Measurements from ENCODE around the gene SLC10A2.

SLC10A2 gene

DNA sequence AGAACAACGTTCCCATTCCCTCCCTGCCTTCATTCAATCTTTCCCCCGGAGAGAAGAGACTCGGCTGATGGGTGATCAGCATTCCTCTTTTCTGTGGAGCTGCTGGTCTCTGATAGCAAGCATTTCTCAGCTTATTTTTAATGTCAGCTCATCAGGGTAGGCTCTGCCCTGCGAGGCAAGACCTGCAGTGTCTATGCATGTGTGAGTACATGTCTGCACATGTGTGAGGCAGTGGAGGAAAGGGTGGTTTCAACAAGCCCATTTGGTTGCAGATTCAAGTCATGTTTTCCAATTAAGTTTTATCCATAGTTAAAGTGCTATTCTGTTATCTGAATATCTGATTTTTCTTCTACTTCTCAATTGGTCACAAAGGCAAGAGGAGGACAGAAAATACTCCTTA, 19.5 kb downstream of the SLC10A2 start:
- DNase-seq (ENCODE audit: low spot score): no peak

DNA sequence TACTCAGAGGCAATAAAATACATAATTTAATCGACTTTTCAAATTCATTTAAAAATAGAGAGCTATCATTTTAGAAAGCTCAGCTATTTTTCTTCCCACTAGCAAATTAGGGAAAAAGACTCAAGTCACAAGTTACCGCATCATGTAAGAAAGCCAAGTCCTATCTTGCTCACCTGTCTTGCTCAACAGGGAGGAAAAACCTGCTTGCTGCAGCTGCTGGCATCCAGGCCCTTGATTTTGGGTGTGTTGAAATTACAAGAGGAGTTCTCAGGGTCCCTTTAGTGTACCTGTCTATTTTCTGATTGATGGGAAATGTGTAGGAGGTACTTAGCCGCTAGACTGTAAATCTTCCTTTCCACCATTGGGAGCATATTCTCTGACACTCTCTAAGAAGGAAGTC, 22.2 kb downstream of the SLC10A2 start:
- no peak for DNase-seq (ENCODE audit: low spot score)

DNA sequence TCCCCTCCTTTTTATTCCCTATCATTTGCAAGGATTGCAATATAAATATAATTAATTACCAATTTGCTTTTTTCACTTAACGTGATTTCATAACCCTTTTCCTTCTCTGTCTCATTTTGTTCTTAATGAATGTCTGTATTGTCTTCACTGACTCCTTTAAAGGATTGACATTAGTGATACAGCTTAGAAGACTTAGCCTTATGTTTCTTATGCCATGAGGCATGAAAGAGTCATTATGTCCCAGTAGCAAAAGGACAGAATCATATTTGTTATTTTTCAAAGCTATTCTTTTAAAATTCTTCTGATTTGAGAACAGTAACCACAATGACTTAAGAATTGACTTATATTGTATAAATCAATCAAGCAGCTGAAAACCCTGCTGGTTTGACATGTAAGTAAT, 26.2 kb downstream of the SLC10A2 start:
- no peak for DNase-seq (ENCODE audit: low spot score)

DNA sequence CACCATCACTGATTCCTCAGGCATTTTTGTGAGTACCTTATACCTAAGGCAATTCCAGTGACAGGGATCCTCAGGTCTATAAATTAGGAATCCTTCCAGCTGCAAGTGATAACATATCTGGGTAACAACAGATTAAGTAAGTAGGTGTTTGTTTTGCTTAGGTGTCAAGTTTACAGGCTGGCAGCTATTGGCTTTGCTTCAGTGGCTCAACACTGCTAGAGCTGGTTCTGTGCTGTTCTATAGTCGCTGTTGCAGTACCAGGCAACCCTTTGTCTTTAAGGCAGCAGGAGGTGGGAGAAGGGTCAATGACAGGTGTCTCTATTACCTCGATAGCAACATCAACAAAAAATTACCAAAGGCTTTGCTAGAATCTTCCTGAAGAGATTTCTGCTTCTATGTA, 27.0 kb downstream of the SLC10A2 start:
- DNase-seq (ENCODE audit: low spot score): no peak

DNA sequence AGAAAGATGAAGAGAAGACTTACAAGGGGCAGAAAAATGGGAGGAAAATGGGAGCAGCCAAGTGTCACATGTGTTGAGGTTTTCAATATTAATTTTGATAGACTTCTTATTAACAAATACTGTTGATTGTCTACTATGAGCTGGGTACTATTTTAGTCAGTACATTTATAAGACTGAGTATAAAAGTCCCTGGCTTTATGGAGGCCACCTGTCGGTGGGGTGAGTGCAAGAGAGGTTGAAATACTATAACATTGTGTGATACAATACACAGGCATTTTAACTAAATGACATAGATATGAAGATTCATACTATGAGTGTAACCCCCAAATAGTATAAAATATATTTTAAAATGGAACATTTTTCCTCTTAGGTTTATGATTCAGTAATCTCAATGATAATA, 29.9 kb downstream of the SLC10A2 start:
- DNase-seq (ENCODE audit: low spot score): no peak

DNA sequence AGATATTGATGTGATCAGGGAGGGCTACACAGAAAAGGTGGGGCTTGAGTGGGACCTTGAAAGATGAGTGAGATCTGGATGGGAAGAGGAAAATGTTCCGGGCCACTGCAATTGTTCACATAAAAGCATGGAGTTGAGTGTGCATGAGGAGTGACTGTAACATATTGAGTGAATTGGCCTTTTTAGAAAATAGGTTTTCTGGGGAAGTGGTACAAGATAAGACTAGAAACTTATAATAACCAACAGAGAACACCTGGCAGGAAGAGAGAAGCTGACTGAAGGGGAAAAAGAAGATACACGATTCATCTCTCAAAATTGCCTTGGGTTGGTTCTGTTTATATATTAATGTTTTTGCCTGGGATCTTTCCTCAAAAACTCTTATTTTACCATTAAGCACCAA, 32.2 kb downstream of the SLC10A2 start:
- DNase-seq (ENCODE audit: low spot score): no peak

DNA sequence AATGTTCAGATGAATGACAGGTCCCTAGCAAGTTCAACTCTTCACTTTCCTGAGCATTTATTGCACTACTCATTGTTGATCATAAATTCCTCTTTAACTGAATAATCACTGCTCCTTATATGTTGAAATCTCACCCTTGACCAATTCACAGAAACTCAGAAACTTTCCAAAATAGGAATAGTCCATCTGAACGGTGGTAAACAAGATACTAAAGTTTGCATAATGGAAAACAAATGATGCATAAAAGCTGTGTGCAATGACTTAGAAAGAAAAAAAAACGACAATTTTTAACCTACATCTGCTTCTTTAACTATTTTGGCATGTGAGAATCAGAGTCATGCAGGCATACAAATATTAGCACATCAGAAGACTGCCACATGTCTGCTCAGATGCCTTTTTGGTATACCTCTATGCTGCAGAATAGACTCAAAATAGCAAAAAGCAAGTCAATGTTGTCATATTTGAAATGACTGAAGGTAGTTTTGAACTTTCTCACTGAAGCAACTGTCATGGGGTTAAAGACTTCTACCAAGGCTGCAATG, 34.8 kb downstream of the SLC10A2 start:
- no peak for DNase-seq (ENCODE audit: low spot score)

DNA sequence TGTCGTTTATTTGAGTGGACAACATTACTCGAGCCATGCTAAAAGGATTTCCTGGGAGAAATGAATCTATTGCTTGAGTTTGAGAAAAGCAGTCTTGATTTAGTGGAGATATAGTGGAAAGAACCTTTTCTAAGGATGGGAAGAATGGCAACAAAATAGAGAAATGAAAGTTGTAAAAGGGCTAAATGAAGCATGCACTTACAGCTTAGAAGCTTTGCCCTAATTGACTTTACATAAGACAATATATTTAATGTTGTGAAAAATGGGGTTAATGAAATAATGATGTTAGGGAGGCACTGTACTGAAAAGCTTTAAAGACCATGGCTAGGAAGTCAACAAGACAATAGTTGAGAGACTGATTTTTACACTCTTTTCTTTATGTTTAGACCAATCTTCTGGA, 35.4 kb downstream of the SLC10A2 start:
- no peak for DNase-seq (ENCODE audit: low spot score)

DNA sequence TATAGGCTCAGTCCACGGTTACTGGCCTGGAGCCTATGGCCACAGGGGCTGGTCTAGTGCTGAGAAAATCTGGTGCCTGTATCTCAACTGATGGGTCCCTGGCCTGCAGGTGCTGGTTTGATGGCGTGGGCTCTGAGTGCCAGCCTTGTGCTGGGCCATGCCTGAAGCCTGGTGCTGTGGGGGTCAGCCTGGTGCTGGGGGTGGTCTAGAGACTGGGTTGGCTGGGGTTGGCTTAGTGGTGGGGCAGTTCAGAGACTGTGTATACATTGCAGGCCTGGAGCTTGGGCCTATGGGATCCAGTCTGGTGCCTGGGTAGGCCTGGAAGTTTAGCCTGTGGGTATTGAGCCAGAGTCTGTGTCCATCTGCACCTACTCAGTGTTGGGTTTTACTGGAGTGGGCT, 36.4 kb downstream of the SLC10A2 start:
- no peak for DNase-seq (ENCODE audit: low spot score)

DNA sequence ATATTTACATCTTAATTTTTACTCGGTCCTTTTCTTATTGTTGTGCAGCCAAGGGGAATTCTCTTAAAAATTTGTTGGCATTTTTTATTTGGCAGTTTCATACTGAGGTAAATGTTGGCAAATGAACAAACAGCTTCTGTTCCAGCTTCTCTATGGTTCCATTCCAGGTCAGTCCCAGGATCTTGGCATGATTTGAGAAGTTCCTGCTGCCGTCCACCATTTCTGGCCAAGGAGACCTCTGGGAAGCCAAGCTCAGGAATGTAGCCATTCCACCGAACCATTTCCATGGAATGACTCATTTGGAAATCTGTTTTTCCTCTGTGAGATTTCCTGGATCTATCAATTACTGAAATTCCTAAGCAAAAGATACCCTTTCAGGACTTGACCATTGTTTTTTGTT, 43.9 kb downstream of the SLC10A2 start:
- DNase-seq (ENCODE audit: low spot score): no peak

DNA sequence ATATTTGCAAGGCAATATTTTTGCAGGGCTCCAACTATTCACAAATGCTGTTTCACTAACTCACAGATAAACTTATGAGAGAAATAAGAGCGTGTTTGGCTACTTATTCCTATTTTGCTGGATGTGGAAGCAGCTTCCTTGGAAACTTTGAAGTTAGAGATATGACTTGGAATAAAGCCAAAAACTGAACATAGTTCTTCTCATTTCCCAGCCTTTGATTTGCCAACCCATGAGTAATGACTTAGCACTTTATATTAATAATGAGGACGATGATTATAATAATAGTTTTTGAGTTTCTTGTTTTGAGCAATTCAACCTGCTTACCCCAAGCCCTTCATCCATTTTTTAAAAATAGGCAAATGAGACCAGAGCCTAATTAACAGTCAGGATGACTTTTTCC, 47.7 kb downstream of the SLC10A2 start:
- DNase-seq (ENCODE audit: low spot score): no peak

DNA sequence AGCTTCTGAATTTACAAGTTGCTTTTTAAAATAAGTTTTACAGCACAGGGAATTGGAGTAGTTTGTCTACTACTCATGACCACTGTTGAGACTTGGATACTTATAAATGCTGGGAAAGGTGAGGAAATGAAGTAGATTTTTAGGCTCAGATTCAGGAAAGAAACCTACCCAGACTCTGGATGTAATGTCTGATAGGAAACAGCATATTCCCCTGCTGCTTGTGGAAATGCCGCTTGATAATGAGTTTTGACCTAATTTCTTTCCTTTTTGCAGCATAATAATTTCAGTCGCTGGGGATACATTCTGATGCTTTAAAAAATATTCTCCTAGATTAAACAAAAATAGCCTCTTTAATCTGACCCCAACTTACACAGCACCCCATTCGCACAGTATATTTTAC, 53.6 kb downstream of the SLC10A2 start:
- DNase-seq (ENCODE audit: low spot score): no peak

DNA sequence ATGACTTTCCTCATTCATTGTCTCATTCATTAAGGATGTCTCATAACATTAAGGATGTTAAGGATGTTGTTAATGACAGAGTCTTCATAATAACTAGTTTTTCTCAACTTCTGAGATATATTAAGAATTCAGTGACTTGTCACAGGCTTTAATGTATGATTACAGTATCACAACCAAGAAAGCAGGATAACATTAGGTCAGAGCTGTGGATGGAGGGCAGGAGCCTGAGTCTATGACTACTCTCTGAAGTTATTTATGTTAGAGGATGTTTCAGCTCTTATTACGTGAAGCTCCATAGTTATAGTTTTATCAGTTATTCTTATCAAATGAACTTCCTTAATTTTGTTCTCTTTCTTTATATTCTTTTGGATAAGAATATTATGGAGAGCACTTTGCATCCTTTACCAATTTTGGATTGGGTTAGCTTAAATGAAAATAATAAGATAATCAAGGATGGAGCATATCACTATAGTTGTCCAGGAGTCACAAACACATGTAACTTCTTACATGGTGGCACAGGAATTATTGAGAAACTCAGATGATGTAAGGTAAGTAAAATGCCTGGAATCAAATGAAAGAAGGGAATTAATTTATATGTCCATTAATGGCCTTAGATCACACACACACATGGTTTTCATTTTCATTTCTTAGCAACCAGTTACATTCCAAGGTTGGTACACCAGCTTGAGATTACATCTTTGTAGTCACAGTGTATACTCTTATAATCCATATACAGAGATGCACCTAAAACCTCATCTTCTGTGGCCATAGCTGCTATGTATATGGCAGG, 57.0 kb downstream of the SLC10A2 start:
- DNase-seq (ENCODE audit: low spot score): no peak

DNA sequence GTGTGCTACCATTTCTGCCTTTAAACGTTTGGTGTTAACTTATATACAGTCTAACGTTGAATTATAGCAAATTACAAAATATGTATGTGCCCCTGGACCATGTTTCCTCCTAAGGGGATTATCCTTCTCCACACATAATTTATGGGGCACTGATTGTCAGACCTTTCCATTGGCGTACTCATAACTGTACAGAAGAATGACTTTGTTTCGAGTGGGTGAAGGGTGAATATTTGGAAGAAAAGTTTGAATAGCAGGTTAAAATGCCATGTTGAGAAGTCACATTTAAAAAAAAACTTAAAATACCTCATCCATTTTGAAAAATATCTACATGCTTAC, 58.8 kb downstream of the SLC10A2 start:
- DNase-seq (ENCODE audit: low spot score): no peak

DNA sequence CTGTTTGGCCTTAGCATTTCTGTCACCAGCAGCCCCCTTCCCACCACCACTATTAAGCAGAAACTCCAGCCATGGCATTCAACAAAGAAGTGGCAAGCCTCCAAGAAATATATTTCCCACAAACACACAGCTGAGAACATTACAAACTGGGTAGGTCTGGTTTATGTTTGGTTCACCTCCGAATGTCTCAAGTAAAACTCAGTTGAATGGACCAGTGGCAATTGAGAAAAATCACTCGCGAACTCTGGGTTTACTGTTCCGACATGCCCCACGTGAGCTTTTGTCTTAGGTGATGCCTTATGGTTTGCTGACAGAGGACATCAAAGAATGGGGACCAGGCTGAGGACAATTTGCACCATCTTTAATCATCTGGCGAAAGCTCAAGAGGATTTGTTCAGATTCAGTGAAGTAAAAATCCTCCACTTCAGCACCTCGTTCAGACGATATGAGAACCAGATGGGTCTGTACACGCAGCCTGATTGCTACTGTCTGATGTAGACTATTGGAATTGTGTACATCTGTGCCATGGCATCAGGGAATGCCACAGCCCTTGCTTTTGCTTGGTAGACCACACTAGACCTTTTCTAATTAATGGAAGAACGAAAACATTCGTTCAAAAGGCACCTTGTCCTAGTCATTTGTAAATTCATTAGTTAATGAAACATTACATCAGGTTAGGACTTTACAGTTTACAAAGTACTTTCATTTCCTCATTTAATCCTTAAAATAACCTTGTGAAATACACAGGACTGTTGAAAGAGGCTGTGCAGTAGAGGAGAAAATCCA, 59.4 kb downstream of the SLC10A2 start:
- DNase-seq (ENCODE audit: low spot score): no peak

DNA sequence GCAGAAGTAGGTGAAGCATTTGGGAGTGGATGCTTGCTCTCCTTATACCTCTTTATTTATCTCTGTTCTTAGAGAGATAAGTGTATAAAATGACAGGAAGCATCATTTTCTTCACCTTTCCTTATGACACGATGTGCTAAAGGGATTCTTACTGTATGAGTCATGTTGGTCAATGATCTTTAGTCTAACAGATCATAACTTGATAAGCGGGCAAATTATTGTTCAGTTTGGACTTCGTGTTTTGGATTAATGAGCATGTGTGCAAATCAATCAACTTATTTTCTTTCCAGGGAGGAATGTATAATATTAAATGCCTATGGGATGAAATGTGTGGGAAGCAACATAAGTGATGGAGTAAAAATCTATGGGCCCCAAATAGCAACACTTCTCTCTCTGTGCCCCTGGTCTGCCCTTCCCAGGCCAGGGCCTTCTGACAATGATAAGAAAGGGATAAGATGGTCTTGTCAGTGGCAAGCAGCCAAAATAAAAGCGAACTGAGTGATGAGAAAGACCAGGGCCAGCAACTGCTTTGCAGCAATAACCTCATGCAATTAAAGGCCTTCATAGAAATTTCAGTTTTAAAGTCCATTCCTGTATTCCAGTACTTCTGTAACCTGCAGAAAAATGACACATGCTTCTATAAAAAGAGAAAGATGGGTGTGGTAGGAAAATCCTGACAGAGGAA, 61.4 kb downstream of the SLC10A2 start:
- DNase-seq (ENCODE audit: low spot score): no peak

DNA sequence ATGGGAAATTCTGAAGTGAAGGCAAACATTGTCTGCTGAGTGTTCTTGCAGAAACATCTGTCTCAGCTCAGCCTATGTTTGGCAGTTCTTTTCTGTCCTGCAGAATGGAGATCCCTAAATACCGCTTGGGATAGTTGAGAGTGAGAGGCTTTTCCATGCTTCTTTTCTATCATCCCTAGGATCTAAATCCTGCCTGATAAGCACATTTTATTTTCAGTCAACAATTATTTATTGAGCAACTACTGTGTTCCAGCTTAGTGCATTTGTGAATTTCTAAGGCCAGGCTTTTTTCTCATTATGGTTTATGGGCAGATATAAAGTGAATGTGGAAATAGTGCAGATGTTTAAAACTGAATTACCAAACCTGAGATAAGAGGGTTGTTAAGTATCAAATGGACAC, 62.6 kb downstream of the SLC10A2 start:
- no peak for DNase-seq (ENCODE audit: low spot score)

DNA sequence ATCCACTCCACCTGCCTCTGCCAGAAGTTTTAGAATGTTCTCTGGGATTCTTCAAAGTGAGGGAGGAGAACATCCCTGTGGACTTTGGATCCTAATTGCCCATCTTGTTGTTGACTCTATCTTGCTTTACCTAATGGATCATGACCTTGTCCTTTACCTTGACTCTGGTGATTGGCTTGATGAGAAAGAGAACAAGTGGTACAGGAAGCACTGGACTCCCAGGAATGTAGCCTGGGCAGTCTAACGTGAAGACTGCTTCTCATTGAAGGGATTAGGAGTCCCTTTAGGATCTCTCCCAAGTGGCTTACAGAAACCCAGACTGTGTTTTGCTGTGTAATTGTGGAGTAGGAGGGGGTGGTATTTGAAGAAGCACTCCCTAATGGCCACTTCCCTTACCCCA, 63.9 kb downstream of the SLC10A2 start:
- DNase-seq (ENCODE audit: low spot score): no peak

DNA sequence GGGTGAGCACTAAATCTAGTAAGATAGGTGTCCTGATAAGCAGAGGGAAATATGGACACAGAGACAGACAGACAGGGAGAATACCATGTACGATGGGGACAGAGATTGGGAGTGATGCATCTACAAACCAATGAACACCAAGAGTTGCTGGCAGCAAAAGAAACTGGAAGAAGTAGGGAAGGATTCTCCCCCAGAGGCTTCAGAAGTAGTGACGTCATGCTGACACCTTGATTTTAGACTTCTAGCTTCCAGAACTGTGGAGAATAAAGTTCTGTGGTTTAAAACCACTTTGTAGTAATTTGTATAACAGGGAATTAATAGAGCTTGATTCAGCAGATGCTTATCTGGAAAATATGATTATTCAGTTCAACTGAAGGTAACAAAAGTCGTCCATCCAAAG, 66.1 kb downstream of the SLC10A2 start:
- no peak for DNase-seq (ENCODE audit: low spot score)

DNA sequence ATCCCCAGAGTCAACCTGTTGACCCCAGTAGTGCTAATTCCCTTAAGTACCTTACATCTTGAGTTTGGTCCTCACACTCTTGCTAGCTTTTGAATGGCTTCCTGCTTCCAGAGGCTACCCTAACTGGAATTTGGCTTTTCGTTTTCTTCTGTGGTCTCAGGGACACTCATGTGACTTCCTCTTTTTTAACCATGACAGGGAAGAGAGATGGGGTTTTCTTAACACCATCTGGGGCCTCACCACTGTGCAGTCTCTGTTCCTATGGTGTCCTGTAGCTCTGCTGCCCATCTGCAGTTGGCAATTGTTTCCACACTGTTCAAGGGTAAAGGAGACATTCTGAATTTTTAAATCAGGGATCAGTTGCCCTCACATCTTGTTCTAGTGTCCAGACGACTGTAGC, 66.7 kb downstream of the SLC10A2 start:
- DNase-seq (ENCODE audit: low spot score): no peak

All from CD4-positive, alpha-beta T cell treated with Interleukin-6 at 100 ng/mL for 8 hours (primary cell).